ENCODE data around the gene EARS2. TPM values are rescaled to one million over a fixed set of nuclear protein-coding genes. Genes with fewer than 3 reads are reported as not detected.
"Not testable (repeated sequence)": the region's sequence is repeated elsewhere in the genome, so short reads cannot be mapped to it uniquely, and the experiment has no call there.

The EARS2 gene
- total and polyA plus RNA-seq, 9 donors = 13.1 to 20.7 (median 17.9) TPM

GRCh38 chr16:23552161-23552560 is 5.0 kb downstream of the EARS2 start:
- 89% methylated on average over 5 of the region's 6 CpGs for WGBS (ENCODE audit: insufficient coverage)
- DNase-seq = no peak
- H3K4me3 ChIP-seq (ENCODE audit: low read length) = no peak overlapping the region
- no peaks in the 10 kb centered on the region for H3K27me3 ChIP-seq (ENCODE audit: control insufficient read depth, insufficient read depth, low read length)
- H3K4me1 ChIP-seq (ENCODE audit: control insufficient read depth, insufficient read depth, low read length) = peaks cover 8% of the 10 kb centered on the region
- no peak overlapping the region for H3K27ac ChIP-seq (ENCODE audit: low read length)
- H3K36me3 ChIP-seq (ENCODE audit: control insufficient read depth, insufficient read depth, low read length) = peaks cover 48% of the 10 kb centered on the region
- H3K9me3 ChIP-seq (replicated peaks; ENCODE audit: control insufficient read depth, low read depth, low read length) = no peaks in the 10 kb centered on the region

GRCh38 chr16:23549938-23550337 is 7.2 kb downstream of the EARS2 start:
- Histone ChIP-seq H3K9me3 (replicated peaks; ENCODE audit: control insufficient read depth, low read depth, low read length) (no peaks in the 10 kb centered on the region), H3K4me3 (ENCODE audit: low read length) (no peak overlapping the region), H3K36me3 (ENCODE audit: control insufficient read depth, insufficient read depth, low read length) (peaks cover 65% of the 10 kb centered on the region), H3K4me1 (ENCODE audit: control insufficient read depth, insufficient read depth, low read length) (no peaks in the 10 kb centered on the region), H3K27me3 (ENCODE audit: control insufficient read depth, insufficient read depth, low read length) (no peaks in the 10 kb centered on the region), H3K27ac (ENCODE audit: low read length) (no peak overlapping the region)
- WGBS (ENCODE audit: insufficient coverage) = no CpG with 5 or more reads among the region's 5 CpGs
- no peak for DNase-seq

GRCh38 chr16:23544436-23544835 is 12.7 kb downstream of the EARS2 start:
- no peak for DNase-seq
- Histone ChIP-seq H3K36me3 (ENCODE audit: control insufficient read depth, insufficient read depth, low read length) (peaks cover 62% of the 10 kb centered on the region), H3K4me1 (ENCODE audit: control insufficient read depth, insufficient read depth, low read length) (no peaks in the 10 kb centered on the region), H3K27me3 (ENCODE audit: control insufficient read depth, insufficient read depth, low read length) (no peaks in the 10 kb centered on the region), H3K9me3 (replicated peaks; ENCODE audit: control insufficient read depth, low read depth, low read length) (no peaks in the 10 kb centered on the region), H3K4me3 (ENCODE audit: low read length) (no peak overlapping the region), H3K27ac (ENCODE audit: low read length) (no peak overlapping the region)
- 96% methylated on average over 13 of the region's 14 CpGs for WGBS (ENCODE audit: insufficient coverage)

GRCh38 chr16:23540817-23541178 is 16.4 kb downstream of the EARS2 start:
- not testable (repeated sequence) for H3K27ac ChIP-seq (ENCODE audit: low read length); H3K27me3 ChIP-seq (ENCODE audit: control insufficient read depth, insufficient read depth, low read length); DNase-seq; H3K9me3 ChIP-seq (replicated peaks; ENCODE audit: control insufficient read depth, low read depth, low read length); H3K4me1 ChIP-seq (ENCODE audit: control insufficient read depth, insufficient read depth, low read length); H3K4me3 ChIP-seq (ENCODE audit: low read length)
- no CpG with 5 or more reads among the region's 3 CpGs for WGBS (ENCODE audit: insufficient coverage)
- peaks cover 49% of the 10 kb centered on the region for H3K36me3 ChIP-seq (ENCODE audit: control insufficient read depth, insufficient read depth, low read length)

GRCh38 chr16:23539984-23540816 is 16.9 kb downstream of the EARS2 start:
- WGBS (ENCODE audit: insufficient coverage) = 97% methylated on average over 5 of the region's 11 CpGs
- H3K4me3 ChIP-seq (ENCODE audit: low read length) = no peak overlapping the region
- peaks cover 2% of the 10 kb centered on the region for H3K4me1 ChIP-seq (ENCODE audit: control insufficient read depth, insufficient read depth, low read length)
- H3K9me3 ChIP-seq (replicated peaks; ENCODE audit: control insufficient read depth, low read depth, low read length) = no peaks in the 10 kb centered on the region
- no peak for DNase-seq
- H3K27ac ChIP-seq (ENCODE audit: low read length) = no peak overlapping the region
- H3K27me3 ChIP-seq (ENCODE audit: control insufficient read depth, insufficient read depth, low read length) = no peaks in the 10 kb centered on the region
- peaks cover 49% of the 10 kb centered on the region for H3K36me3 ChIP-seq (ENCODE audit: control insufficient read depth, insufficient read depth, low read length)

- H3K9me3 ChIP-seq (replicated peaks; ENCODE audit: control insufficient read depth, low read depth, low read length) = no peaks in the 10 kb centered on the region
- no peak overlapping the region for H3K4me3 ChIP-seq (ENCODE audit: low read length)
- H3K27ac ChIP-seq (ENCODE audit: low read length) = no peak overlapping the region
- H3K27me3 ChIP-seq (ENCODE audit: control insufficient read depth, insufficient read depth, low read length) = no peaks in the 10 kb centered on the region
- no CpG with 5 or more reads among the region's 1 CpG for WGBS (ENCODE audit: insufficient coverage)
- no peak for DNase-seq
- peaks cover 50% of the 10 kb centered on the region for H3K36me3 ChIP-seq (ENCODE audit: control insufficient read depth, insufficient read depth, low read length)
- peaks cover 3% of the 10 kb centered on the region for H3K4me1 ChIP-seq (ENCODE audit: control insufficient read depth, insufficient read depth, low read length)
Observed at GRCh38 chr16:23538919-23539278, 18.3 kb downstream of the EARS2 start.

- H3K27ac ChIP-seq (ENCODE audit: low read length) = no peak overlapping the region
- 75% methylated on average over 1 of the region's 3 CpGs for WGBS (ENCODE audit: insufficient coverage)
- peaks cover 3% of the 10 kb centered on the region for H3K4me1 ChIP-seq (ENCODE audit: control insufficient read depth, insufficient read depth, low read length)
- no peaks in the 10 kb centered on the region for H3K27me3 ChIP-seq (ENCODE audit: control insufficient read depth, insufficient read depth, low read length)
- H3K36me3 ChIP-seq (ENCODE audit: control insufficient read depth, insufficient read depth, low read length) = peaks cover 50% of the 10 kb centered on the region
- no peak for DNase-seq
- H3K4me3 ChIP-seq (ENCODE audit: low read length) = no peak overlapping the region
- H3K9me3 ChIP-seq (replicated peaks; ENCODE audit: control insufficient read depth, low read depth, low read length) = no peaks in the 10 kb centered on the region
Observed at GRCh38 chr16:23537390-23537789, 19.8 kb downstream of the EARS2 start.

GRCh38 chr16:23535901-23536300 is 21.2 kb downstream of the EARS2 start:
- Histone ChIP-seq H3K36me3 (ENCODE audit: control insufficient read depth, insufficient read depth, low read length) (peaks cover 61% of the 10 kb centered on the region), H3K27me3 (ENCODE audit: control insufficient read depth, insufficient read depth, low read length) (no peaks in the 10 kb centered on the region), H3K4me1 (ENCODE audit: control insufficient read depth, insufficient read depth, low read length) (peaks cover 3% of the 10 kb centered on the region), H3K9me3 (replicated peaks; ENCODE audit: control insufficient read depth, low read depth, low read length) (no peaks in the 10 kb centered on the region), H3K27ac (ENCODE audit: low read length) (no peak overlapping the region), H3K4me3 (ENCODE audit: low read length) (no peak overlapping the region)
- no CpG with 5 or more reads among the region's 2 CpGs for WGBS (ENCODE audit: insufficient coverage)
- DNase-seq = no peak

- H3K4me1 ChIP-seq (ENCODE audit: control insufficient read depth, insufficient read depth, low read length) = peaks cover 3% of the 10 kb centered on the region
- H3K27ac ChIP-seq (ENCODE audit: low read length) = no peak overlapping the region
- peaks cover 67% of the 10 kb centered on the region for H3K36me3 ChIP-seq (ENCODE audit: control insufficient read depth, insufficient read depth, low read length)
- WGBS (ENCODE audit: insufficient coverage) = 90% methylated on average over 12 of the region's 19 CpGs
- H3K27me3 ChIP-seq (ENCODE audit: control insufficient read depth, insufficient read depth, low read length) = no peaks in the 10 kb centered on the region
- H3K4me3 ChIP-seq (ENCODE audit: low read length) = no peak overlapping the region
- peak; percentile 48 for DNase-seq
- H3K9me3 ChIP-seq (replicated peaks; ENCODE audit: control insufficient read depth, low read depth, low read length) = no peaks in the 10 kb centered on the region
Observed at GRCh38 chr16:23534868-23535860, 22.0 kb downstream of the EARS2 start.

GRCh38 chr16:23532448-23532847 is 24.7 kb downstream of the EARS2 start:
- Histone ChIP-seq H3K9me3 (replicated peaks; ENCODE audit: control insufficient read depth, low read depth, low read length) (no peaks in the 10 kb centered on the region), H3K27me3 (ENCODE audit: control insufficient read depth, insufficient read depth, low read length) (no peaks in the 10 kb centered on the region), H3K4me1 (ENCODE audit: control insufficient read depth, insufficient read depth, low read length) (peaks cover 3% of the 10 kb centered on the region), H3K4me3 (ENCODE audit: low read length) (no peak overlapping the region), H3K27ac (ENCODE audit: low read length) (no peak overlapping the region), H3K36me3 (ENCODE audit: control insufficient read depth, insufficient read depth, low read length) (peaks cover 78% of the 10 kb centered on the region)
- DNase-seq = no peak
- WGBS (ENCODE audit: insufficient coverage) = 100% methylated on average over 1 of the region's 1 CpG

All from muscle of leg (tissue), 11 donors.